CD4-positive, alpha-beta T cell treated with Interleukin-1 beta for 1 hour (primary cell): ENCODE data around the gene HAVCR1.
"Not testable (repeated sequence)": the region's sequence is repeated elsewhere in the genome, so short reads cannot be mapped to it uniquely, and the experiment has no call there.

Experiments
- DNase-seq, 2 donors: peaks; one replicate each; pipeline ENCODE4 v3.0.0-alpha.2; 2020 to 2022

The HAVCR1 gene

GRCh38 chr5:157049605-157050004, 9.3 kb downstream of the HAVCR1 start:
- DNase-seq, result no peak

DNA sequence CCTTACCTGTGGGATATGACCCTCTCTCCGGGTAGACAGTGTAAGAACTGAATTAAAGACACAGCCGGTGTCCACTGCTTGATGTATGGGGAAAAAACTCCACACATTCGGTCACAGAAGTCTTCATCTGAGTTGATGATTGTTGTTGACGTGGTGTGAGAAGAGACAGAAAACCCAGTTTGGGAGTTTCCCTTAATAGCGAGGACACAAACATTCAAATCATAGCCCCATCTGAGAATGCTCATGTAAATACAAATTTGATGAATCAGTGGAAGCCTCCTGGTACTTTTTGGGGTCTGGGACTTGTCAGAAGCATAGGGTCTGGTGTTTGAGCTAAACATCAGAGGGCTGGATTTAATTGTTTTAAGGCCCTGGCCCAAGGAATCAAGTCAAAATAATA, 11.0 kb downstream of the HAVCR1 start:
- no peak for DNase-seq

DNA sequence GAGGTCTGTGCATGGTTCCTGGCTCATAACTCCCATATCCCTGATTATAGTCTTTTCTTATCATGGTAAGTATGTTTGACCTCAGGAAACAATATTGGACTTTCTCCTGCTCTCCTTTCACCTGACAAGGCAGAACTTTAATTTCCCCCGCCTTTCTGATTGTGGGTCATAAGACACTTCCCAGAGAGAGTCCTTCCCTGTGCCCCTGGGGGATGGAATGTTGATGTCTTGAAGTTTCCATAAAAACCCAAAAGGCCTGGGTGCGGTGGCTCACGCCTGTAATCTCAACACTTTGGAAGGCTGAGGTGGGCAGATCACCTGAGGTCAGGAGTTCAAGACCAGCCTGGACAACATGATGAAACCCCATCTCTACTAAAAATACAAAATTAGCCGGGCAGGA, 11.9 kb downstream of the HAVCR1 start:
- DNase-seq, result not testable (repeated sequence)

DNA sequence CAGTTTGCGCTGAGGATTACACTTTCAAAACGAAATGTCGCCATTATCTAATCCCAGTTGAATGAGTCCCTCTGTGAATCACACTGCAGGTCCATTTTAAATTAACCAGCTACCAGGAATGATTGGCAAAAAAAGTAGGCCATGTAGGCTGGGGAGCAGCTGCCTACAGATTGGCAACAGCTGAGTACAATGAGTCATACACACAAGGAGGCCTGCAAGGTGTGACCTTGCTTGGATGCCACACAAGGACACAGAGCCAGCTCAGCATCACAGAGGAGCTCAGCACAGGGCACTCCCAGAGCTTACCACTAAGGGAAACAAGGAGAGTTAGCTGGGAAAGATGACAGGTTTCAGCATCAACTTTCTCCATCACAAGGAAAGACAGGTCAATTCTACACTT, 12.9 kb downstream of the HAVCR1 start:
- DNase-seq, result no peak

- no peak for DNase-seq
These were observed 13.3 kb downstream of the HAVCR1 start for GRCh38 chr5:157045601-157046000.

GRCh38 chr5:157038568-157039187, 20.2 kb downstream of the HAVCR1 start:
- no peak for DNase-seq

DNA sequence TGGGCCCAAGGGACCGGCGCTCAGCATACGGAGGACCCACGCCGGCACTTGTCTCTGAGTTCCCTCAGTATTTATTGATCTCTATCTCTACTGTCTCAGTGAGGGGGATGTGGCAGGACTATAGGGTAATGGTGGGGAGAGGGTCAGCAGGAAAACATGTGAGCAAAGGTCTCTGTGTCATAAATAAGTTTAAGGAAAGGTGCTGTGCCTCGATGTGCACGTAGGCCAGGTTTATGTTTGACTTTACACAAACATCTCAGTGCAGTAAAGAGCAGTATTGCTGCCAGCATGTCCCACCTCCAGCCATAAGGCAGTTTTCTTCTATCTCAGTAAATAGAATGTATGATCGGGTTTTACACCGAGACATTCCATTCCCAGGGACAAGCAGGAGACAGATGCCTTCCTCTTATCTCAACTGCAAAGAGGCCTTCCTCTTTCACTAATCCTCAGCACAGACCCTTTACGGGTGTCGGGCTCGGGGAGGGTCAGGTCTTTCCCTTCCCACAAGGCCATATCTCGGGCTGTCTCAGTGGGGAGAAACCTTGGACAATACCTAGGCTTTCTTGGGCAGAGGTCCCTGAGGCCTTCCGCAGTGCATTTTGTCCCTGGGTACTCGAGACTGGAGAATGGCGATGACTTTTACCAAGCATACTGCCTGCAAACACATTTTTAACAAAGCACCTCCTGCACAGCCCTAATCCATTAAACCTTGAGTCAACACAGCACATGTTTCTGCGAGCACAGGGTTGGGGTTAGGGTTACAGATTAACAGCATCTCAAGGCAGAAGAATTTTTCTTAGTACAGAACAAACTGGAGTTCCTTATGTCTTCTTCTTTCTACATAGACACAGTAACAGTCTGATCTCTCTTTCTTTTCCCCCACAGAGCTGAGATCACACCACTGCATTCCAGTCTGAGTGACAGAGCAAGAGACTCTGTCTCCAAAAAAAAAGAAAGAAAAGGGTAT, 24.5 kb downstream of the HAVCR1 start:
- DNase-seq, result not testable (repeated sequence)

GRCh38 chr5:157033071-157033583, 25.8 kb downstream of the HAVCR1 start:
- DNase-seq, result no peak

DNA sequence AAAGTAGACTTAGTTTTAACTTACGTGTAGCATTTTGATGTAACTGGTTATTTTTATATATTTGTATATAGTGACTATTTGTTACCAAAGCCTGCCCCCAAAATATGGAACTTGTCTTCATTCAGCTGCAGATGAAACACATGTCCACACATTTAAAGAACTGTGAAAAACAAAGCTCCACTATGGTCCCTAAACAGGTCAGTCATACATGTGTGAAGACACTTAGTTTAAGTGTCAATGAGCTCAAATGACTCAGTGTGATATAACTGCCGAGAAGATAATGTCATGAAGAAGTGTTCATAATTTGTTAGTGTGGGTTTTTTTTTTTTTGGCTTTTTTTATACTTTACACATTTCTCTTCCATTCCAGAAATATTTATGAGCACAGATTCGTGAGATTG, 28.2 kb downstream of the HAVCR1 start:
- peak in 1 of 2 donors; percentile 21 for DNase-seq

- no peak for DNase-seq
These were observed 29.5 kb downstream of the HAVCR1 start for GRCh38 chr5:157029457-157029856.

- not testable (repeated sequence) for DNase-seq
These were observed 31.3 kb downstream of the HAVCR1 start for GRCh38 chr5:157027663-157028062.

DNA sequence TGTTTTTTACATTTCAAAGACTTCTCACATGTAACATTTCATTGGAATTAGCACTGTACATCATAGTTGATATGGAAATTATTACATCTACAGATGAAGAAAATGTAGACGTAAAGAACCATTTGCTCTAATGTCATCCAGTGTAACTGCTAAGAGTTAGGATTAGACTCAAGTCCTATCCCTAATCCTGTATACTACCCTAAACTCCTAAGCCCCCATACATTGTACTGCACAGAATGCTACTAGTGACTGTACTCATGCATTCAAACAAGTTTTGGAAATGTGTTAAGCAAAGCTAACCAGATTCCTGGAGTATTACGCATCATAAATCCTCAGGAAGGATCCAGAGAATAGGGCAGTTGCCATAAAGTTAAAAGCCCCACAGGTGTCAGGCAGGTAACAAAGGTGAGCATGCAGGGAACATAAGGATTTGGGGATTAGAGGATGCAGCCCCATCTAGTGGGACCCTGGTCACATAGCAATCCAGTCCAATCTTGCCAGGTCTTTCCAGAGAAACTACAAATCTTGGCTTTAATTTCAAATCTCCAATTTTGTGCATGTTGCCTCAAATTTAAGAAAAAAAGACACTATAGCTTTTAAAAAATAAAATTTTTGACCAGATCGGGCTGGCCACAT, 32.0 kb downstream of the HAVCR1 start:
- no peak for DNase-seq

DNA sequence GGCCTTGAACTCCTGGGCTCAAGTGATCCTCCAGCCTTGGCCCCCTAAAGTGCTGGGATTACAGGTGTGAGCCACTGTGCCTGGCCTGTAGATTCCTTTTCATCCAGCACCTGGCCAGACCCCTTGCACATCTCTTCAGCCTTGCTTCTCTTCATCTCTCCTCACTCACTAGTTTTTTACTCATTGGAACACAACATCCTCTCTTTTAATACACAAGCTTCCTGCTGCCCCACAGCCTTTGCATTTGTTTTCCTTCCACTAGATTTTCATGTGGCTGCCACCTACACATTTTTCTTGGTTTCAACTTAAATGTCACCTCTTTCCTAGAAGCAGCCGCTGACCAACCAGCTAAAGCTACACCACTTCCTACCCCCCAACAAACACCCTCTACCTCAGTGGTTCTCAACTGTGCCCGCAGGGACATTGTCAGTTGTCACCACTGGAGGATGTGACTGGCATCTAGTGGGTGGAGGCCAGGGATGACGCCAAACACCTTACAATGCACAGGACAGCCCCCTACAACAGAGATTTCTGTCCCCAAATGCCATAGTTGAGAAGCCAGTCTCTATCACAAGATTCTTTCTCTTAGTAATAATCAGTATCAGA, 33.7 kb downstream of the HAVCR1 start:
- peak; percentile 58 to 64 for DNase-seq

- DNase-seq, result no peak
These were observed 34.5 kb downstream of the HAVCR1 start for GRCh38 chr5:157024208-157024959.

DNA sequence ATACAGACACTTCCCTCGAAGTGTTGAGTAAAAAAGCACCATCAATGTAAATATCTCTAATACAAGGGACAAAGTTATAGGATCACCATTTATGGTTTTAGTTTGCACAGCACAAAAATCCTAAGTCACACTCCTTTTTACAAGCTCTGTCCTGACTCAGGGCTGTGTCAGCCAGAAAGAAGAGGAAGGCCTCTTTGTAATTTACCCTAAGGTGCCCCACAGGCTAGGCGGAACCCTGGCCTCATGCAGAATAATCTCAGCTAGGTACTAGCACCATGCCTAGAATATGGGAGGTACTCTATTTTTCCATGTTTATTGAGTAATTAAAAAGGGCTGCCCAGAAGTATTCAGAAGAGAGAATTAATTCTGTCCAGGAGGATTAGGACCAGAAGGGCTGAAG, 36.9 kb downstream of the HAVCR1 start:
- no peak for DNase-seq

DNA sequence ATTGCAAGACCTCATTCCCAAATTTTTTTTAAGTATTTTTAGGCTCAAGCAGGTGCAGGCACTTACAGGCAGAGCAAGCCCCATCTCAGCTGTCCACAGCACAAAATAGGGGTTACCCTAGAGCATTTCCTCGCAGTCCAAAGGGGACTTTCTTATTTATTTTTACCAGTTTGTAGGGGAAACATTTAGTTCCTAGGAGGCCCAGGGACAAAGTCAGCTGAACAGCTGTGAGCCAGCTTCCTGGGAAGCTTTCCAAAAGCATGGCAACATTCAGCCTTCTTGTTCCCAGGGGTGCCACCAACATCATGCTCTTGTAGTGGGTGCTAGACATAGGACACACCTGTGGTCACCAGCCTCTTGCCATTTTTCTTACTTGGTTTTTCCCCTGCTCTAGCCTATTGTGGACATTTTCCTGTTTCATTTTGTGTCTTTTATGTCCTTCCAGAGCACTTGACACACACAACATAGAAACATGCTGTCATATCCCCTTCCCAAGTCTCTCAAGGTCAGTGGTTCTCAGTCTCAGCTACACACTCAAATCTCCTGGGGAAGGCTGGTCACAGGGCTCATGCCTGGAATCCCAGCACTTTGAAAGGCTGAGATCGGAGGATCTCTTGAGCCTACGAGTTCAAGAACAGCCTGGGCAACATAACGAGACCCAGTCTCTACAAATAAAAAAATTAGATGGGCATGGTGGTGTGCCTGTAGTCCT, 38.2 kb downstream of the HAVCR1 start:
- no peak for DNase-seq

DNA sequence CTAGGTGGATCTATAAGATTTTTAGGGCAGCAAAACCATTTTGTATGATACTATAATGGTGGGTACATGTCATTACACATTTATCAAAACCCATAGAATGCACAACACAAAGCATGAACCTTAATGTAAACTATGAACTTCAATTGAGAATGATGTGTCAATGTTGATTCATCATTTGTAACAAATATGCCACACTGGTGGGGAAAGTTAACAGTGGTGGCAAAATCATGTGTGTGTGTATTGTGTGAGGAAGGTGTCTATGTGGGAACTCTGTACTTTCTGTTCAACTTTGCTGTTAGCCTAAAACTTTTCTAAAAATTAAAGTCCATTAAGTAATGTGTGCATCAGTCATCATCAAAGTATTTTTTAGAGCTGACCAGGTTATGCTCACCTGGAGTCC, 38.9 kb downstream of the HAVCR1 start:
- no peak for DNase-seq

DNA sequence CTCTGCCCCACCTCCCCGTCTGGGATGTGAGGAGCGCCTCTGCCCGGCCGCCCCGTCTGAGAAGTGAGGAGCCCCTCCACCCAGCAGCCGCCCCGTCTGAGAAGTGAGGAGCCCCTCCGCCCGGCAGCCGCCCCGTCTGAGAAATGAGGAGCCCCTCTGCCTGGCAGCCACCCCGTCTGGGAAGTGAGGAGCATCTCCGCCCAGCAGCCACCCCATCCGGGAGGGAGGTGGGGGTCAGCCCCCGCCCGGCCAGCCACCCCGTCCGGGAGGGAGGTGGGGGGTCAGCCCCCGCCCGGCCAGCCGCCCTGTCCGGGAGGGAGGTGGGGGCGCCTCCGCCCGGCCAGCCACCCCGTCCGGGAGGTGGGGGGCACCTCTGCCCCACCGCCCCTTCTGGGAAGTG, 44.8 kb downstream of the HAVCR1 start:
- not testable (repeated sequence) for DNase-seq

- no peak for DNase-seq
These were observed 52.7 kb downstream of the HAVCR1 start for GRCh38 chr5:157006262-157006661.

- DNase-seq, result no peak
These were observed 53.9 kb downstream of the HAVCR1 start for GRCh38 chr5:157004893-157005551.

- no peak for DNase-seq
These were observed 67.2 kb downstream of the HAVCR1 start for GRCh38 chr5:156991714-156992113.
